ENCODE measurements around the gene ADAMTS7. TPM values are rescaled to one million over a fixed set of nuclear protein-coding genes. Genes with fewer than 3 reads are reported as not detected.
"Not testable (repeated sequence)": the region's sequence is repeated elsewhere in the genome, so short reads cannot be mapped to it uniquely, and the experiment has no call there.

ADAMTS7 gene
- total RNA-seq, 2 experiments from 2014 or later = not detected

DNA sequence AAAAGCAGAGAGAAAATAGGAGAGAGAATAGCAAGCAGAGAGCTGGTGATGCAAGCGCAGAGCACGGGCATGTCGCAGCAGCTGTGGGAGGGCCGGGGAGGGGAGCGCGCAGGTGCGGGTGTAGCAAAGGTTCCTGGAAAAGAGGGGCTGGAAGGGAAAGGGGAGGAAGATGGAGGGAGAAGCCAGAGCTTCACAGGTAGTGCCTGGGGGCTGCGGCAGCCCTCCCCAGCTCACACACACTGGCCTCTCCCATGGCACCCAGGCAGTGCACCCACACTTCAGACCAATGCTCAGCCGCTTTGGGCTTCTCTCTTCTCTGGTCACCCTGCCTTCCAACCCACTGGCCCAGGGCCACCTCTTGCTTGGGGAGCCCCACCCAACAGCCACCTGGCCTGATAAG is 72.1 kb downstream of the ADAMTS7 start:
- POLR2A ChIA-PET = no interaction called here
- Mint-ChIP-seq H3K9me3 (ENCODE audit: insufficient read depth) (no peaks in the 10 kb centered on the region), H3K27me3 (ENCODE audit: low read depth) (no peaks in the 10 kb centered on the region), H3K36me3 (ENCODE audit: low read depth) (no peaks in the 10 kb centered on the region), H3K27ac (no peak overlapping the region), H3K4me3 (no peak overlapping the region), H3K4me1 (ENCODE audit: low read depth) (peaks cover 5% of the 10 kb centered on the region)
- CTCF ChIA-PET = interaction anchor here (1.1 to 3.6 kb wide), 4 partner anchors 11 to 125 kb away, joined by 3 to 14 read pairs (median 9); no protein-coding TSS in a partner anchor
- DNase-seq (no peak), ATAC-seq (no peak)

DNA sequence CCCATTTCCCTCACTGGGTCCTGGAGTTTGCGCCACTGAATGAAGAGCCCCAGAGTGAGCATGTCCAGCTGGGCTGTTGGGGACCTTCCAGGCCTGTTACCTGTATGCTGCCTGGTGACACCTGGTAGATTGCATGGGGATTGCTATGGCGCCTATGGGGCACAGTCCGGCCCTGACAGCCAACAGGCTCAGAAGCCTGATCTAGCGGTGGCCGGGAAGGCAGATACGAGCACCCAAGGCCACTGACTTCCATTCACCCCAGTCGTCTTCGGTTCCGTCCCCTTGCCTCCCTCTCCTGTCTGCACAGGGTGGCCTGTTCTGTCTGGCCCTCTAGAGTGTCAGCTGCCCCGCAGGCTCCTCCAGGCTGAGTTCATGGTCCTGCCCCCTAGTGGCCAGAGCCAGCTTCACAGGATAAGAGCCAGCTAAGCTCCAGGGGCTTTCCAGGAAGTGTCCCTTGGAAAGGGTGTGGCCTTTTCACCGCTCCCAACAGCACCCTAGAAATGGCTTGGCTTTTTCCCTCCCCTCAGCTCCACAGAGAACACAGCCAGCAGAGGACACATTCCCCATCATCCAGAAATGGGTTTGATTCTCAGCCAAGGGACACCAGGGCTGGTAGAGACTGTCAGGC is 73.2 kb downstream of the ADAMTS7 start:
- H3K27me3 Mint-ChIP-seq (ENCODE audit: low read depth); H3K36me3 Mint-ChIP-seq (ENCODE audit: low read depth); H3K4me3 Mint-ChIP-seq; H3K4me1 Mint-ChIP-seq (ENCODE audit: low read depth); POLR2A ChIA-PET; H3K9me3 Mint-ChIP-seq (ENCODE audit: insufficient read depth); H3K27ac Mint-ChIP-seq: not testable (repeated sequence)
- ATAC-seq = peak; percentile 80
- peak; percentile 62 for DNase-seq
- CTCF ChIA-PET = interaction anchor here (0.7 to 1.4 kb wide), 5 partner anchors 20 to 123 kb away, joined by 3 to 5 read pairs (median 3); no protein-coding TSS in a partner anchor

DNA sequence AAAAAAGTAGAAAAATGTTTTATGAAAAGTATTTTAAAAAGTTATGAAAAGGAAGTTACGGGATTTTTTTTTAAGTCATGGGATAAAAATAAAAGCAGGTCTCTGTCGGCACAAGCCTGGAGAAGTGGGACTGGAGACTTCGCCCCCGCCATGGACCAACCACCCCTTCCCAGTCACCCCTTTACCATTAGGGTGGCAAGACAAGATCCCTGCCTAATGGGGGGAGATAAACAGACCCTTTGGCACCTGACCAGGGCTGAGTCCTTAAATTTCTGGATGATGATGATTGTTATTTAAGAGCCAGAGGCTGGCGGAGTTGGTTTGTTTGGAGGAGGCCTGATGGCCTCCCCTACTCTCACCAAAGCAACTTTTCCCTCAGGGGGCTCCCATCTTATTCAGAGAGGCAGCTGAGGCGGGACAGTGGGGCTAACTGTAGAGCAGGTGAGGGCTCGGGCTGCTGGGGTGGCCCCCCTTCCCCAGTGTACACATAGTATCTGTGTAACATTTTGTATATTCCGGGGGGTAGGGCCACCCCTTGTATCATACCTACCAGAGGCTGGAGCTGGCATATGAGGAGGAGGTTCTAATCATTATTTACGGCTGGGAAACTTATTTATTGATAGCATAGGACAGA is 74.0 kb downstream of the ADAMTS7 start:
- ChIA-PET POLR2A (no interaction called here), CTCF (interaction anchor here (1.4 kb wide), 1 partner anchor 19 kb away, joined by 3 read pairs; no protein-coding TSS in a partner anchor)
- Mint-ChIP-seq H3K9me3 (ENCODE audit: insufficient read depth) (no peaks in the 10 kb centered on the region), H3K27ac (no peak overlapping the region), H3K4me3 (no peak overlapping the region), H3K4me1 (ENCODE audit: low read depth) (peaks cover 5% of the 10 kb centered on the region), H3K36me3 (ENCODE audit: low read depth) (no peaks in the 10 kb centered on the region), H3K27me3 (ENCODE audit: low read depth) (no peaks in the 10 kb centered on the region)
- no peak for ATAC-seq
- no peak for DNase-seq

DNA sequence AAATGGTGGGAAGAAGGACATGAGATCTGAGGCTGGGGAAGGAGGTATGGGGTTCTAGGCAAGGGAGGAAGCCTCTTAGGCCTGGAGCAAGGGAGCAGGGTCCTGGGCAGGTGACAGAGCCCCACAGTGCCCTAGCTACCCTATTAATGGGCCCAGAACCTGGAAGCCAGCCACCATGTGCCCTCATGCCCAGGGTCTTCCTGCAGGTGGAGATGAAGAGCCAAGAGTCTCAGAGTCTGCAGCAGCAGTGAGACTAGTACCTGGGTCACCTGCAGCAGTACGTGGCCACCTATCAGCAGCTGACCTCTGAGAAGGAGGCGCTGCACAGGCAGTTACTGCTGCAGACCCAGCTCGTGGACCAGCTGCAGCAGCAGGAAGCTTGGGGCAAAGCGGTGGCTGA is 75.0 kb downstream of the ADAMTS7 start:
- CTCF ChIA-PET; POLR2A ChIA-PET; H3K4me3 Mint-ChIP-seq; H3K36me3 Mint-ChIP-seq (ENCODE audit: low read depth); H3K27ac Mint-ChIP-seq; H3K27me3 Mint-ChIP-seq (ENCODE audit: low read depth); H3K9me3 Mint-ChIP-seq (ENCODE audit: insufficient read depth); ATAC-seq; DNase-seq; H3K4me1 Mint-ChIP-seq (ENCODE audit: low read depth): not testable (repeated sequence)

DNA sequence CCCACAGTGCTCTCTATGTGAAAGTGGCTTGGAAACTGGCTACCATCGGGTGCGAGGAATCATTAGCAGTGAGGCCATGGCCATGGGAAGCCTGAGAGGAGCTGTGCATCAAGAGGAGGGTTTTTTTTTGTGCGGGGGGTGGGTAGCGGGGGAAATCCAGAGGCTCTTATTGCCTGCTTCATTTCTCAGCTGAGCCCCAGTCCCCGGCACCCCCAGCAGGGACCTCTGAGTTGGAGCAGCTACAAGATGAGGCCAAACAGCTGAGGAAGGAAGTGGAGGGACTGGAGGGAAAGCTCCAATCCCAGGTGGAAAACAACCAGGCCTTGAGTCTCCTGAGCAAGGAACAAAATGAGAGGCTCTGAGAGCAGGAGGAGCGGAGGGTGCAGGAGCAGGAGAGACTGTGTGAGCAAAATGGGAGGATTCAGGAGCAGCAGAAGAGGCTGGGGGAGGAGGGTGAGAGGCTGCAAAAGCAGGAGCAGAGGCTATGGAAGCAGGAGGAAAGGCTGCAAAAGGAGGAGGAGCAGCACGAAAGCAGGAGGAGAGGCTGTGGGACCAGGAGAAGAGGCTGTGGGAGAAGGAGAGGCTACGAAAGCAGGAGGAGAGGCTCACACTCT is 76.7 kb downstream of the ADAMTS7 start:
- Mint-ChIP-seq H3K36me3 (ENCODE audit: low read depth) (no peaks in the 10 kb centered on the region), H3K9me3 (ENCODE audit: insufficient read depth) (no peaks in the 10 kb centered on the region), H3K27me3 (ENCODE audit: low read depth) (no peaks in the 10 kb centered on the region), H3K27ac (no peak overlapping the region), H3K4me3 (no peak overlapping the region), H3K4me1 (ENCODE audit: low read depth) (no peaks in the 10 kb centered on the region)
- no peak for DNase-seq
- CTCF ChIA-PET = interaction anchor here (1.0 kb wide), 1 partner anchor 96 kb away, joined by 3 read pairs; no protein-coding TSS in a partner anchor
- no peak for ATAC-seq
- POLR2A ChIA-PET = no interaction called here

DNA sequence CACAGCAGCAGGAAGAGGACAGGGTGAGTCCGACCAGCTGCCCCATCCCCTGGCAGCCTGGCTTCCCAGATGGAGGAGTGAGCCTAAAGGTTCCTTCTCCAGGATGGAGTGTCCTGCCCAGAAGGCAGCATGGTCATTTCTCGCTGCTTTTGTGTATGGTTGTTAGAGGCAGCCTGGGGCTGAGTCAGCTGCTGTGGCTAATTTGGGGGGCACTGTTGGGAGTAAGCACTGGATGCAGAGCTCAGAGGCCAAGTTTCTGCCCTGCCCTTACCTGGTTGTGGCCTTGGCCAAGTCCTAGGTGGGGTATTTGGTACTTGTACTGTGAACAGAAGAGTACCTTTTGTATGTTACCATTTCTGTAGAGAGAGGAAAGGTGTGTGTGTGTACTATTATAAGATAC is 78.6 kb downstream of the ADAMTS7 start:
- ChIA-PET CTCF (no interaction called here), POLR2A (no interaction called here)
- Mint-ChIP-seq H3K27ac (no peak overlapping the region), H3K27me3 (ENCODE audit: low read depth) (no peaks in the 10 kb centered on the region), H3K4me1 (ENCODE audit: low read depth) (no peaks in the 10 kb centered on the region), H3K36me3 (ENCODE audit: low read depth) (no peaks in the 10 kb centered on the region), H3K9me3 (ENCODE audit: insufficient read depth) (no peaks in the 10 kb centered on the region), H3K4me3 (no peak overlapping the region)
- ATAC-seq (no peak), DNase-seq (no peak)

DNA sequence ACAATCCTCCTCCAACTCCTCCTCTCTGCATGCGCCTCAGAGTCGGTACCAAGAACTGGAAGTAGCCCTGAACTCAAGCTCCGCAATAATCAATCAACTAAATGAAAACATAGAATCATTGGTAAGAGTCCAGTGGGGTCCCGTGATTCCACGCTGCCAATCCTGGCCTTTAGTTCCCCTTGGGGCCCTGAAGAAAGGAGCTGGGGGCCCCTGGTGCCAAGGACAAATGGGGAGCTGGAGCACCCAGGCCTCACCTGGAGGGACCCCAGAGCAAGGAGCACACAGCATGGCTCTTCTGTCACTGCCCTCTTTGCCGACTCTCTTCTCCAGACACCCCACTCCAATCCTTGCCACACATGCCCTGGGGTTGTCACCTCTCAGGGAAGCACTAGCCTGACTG is 80.3 kb downstream of the ADAMTS7 start:
- ATAC-seq = no peak
- CTCF ChIA-PET = no interaction called here
- no peak overlapping the region for H3K4me3 Mint-ChIP-seq
- H3K27ac Mint-ChIP-seq = no peak overlapping the region
- POLR2A ChIA-PET = no interaction called here
- H3K27me3 Mint-ChIP-seq (ENCODE audit: low read depth) = no peaks in the 10 kb centered on the region
- H3K36me3 Mint-ChIP-seq (ENCODE audit: low read depth) = no peaks in the 10 kb centered on the region
- no peaks in the 10 kb centered on the region for H3K4me1 Mint-ChIP-seq (ENCODE audit: low read depth)
- H3K9me3 Mint-ChIP-seq (ENCODE audit: insufficient read depth) = no peaks in the 10 kb centered on the region
- no peak for DNase-seq

DNA sequence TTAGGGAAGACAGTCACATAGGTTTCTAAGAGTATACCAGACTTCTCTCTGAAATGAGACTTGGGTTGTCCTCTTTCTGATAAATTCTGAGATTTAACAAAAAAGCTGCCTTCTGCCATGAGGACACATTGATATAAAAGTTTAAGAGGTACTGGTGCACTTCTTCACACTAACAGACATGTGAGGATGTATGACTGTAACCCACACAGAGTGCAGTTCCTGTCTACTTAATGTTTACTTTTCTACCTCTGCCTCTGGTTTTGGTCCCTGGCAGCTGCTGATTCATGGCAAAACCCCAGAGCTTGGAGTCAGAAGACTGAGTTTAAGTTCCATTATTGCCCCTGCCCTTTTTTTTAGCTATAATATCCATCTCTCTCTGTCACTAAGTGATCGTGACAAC is 82.8 kb downstream of the ADAMTS7 start:
- DNase-seq; H3K27ac Mint-ChIP-seq; H3K9me3 Mint-ChIP-seq (ENCODE audit: insufficient read depth); H3K27me3 Mint-ChIP-seq (ENCODE audit: low read depth); ATAC-seq; H3K36me3 Mint-ChIP-seq (ENCODE audit: low read depth); POLR2A ChIA-PET; H3K4me1 Mint-ChIP-seq (ENCODE audit: low read depth); H3K4me3 Mint-ChIP-seq: not testable (repeated sequence)
- CTCF ChIA-PET = interaction anchor here (1.0 to 1.9 kb wide), 4 partner anchors 12 to 22 kb away, joined by 3 to 7 read pairs (median 3); no protein-coding TSS in a partner anchor

DNA sequence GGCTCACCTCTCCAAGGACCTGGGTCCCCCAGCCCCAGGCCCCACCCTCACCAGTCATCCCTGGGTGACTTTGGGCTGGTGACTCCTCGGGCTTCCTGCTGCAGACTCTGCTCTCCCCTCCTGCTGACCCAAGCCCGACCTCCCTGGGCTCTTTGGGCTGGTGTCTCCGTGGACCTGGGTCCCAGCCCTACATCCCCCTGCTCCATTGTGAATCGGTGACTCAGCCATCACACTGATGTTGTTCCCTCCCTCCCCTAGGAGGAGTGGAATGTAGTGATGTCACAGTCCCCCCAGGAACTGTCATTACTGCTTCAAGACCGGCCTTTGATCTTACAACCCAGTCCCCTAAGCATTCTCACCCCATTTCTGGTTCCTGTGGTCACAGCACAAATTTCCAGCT is 83.7 kb downstream of the ADAMTS7 start:
- no peak for DNase-seq
- ATAC-seq = no peak
- Mint-ChIP-seq H3K9me3 (ENCODE audit: insufficient read depth) (no peaks in the 10 kb centered on the region), H3K4me3 (no peak overlapping the region), H3K27ac (no peak overlapping the region), H3K27me3 (ENCODE audit: low read depth) (no peaks in the 10 kb centered on the region), H3K4me1 (ENCODE audit: low read depth) (no peaks in the 10 kb centered on the region), H3K36me3 (ENCODE audit: low read depth) (no peaks in the 10 kb centered on the region)
- ChIA-PET CTCF (interaction anchor here (1.0 to 1.2 kb wide), 2 partner anchors 18 to 23 kb away, joined by 3 read pairs; no protein-coding TSS in a partner anchor), POLR2A (no interaction called here)

DNA sequence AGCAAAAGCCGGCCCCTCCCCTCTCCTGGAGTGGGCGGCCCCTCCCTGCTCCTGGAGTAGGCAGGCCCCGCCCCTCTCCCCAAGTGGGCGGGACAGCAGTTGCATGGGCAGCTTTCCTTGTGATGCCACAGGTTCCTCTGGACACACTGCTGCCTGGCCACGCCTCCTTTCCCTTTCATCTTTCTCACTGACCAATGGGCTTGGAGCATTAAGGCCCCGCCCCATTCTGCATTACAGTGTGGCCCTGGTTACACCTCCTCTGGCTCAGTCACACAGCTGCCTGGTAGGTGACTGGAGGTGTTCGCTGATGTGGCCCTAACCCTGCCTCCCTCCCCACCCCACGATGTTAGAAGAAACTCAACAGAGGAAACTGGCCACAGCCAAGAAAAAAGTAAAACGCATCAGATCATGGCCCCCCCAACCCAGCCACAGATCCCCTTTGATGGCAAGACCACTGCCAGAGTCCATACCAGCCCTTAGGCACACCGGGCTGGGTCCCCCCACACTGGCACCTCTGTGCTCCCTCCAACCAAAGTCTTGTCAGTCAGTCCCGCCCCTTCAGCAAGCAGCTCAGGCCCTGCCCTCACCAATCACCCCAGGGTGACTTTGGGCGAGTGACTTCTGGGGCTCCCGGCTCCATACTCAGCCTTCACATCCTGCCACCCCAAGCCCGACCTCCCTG is 84.3 kb downstream of the ADAMTS7 start:
- no peak overlapping the region for H3K4me3 Mint-ChIP-seq
- no peaks in the 10 kb centered on the region for H3K9me3 Mint-ChIP-seq (ENCODE audit: insufficient read depth)
- H3K36me3 Mint-ChIP-seq (ENCODE audit: low read depth) = no peaks in the 10 kb centered on the region
- H3K27me3 Mint-ChIP-seq (ENCODE audit: low read depth) = peaks cover 4% of the 10 kb centered on the region
- ATAC-seq = no peak
- ChIA-PET POLR2A (no interaction called here), CTCF (interaction anchor here (1.2 to 1.3 kb wide), 2 partner anchors 14 to 17 kb away, joined by 3 read pairs; no protein-coding TSS in a partner anchor)
- no peak for DNase-seq
- no peak overlapping the region for H3K27ac Mint-ChIP-seq
- no peaks in the 10 kb centered on the region for H3K4me1 Mint-ChIP-seq (ENCODE audit: low read depth)

DNA sequence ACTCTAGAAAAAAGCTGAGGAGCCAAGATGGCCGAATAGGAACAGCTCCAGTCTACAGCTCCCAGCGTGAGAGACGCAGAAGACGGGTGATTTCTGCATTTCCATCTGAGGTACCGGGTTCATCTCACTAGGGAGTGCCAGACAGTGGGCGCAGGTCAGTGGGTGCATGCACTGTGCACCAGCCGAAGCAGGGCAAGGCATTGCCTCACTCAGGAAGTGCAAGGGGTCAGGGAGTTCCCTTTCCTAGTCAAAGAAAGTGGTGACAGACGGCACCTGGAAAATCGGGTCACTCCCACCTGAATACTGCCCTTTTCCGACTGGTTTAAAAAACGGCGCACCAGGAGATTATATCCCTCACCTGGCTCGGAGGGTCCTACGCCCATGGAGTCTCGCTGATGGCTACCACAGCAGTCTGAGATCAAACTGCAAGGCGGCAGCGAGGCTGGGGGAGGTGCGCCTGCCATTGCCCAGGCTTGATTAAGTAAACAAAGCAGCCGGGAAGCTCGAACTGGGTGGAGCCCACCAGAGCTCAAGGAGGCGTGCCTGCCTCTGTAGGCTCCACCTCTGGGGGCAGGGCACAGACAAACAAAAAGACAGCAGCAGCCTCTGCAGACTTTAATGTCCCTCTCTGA is 91.3 kb downstream of the ADAMTS7 start:
- H3K27me3 Mint-ChIP-seq (ENCODE audit: low read depth) = peaks cover 25% of the 10 kb centered on the region
- CTCF ChIA-PET; H3K36me3 Mint-ChIP-seq (ENCODE audit: low read depth); H3K4me1 Mint-ChIP-seq (ENCODE audit: low read depth); ATAC-seq; DNase-seq; H3K27ac Mint-ChIP-seq; H3K4me3 Mint-ChIP-seq; H3K9me3 Mint-ChIP-seq (ENCODE audit: insufficient read depth); POLR2A ChIA-PET: not testable (repeated sequence)

Measured in activated CD8-positive, alpha-beta T cell treated with anti-CD3 and anti-CD28 coated beads, Interleukin-2, amount 10 ng/mL, durations not matched to agents 7 days and 5 days (primary cell).